HG03108 (cell line): ENCODE data around the gene AMOTL1.
"Not testable (repeated sequence)": the region's sequence is repeated elsewhere in the genome, so short reads cannot be mapped to it uniquely, and the experiment has no call there.

ENCODE experiments used
- ATAC-seq: cut with Tn5 transposase; IDR thresholded peaks from one replicate; pipeline ENCODE4 v1.9.1; 2021; ENCODE audit warnings: moderate library complexity; ENCODE audit not compliant: unreplicated experiment

AMOTL1 gene

DNA sequence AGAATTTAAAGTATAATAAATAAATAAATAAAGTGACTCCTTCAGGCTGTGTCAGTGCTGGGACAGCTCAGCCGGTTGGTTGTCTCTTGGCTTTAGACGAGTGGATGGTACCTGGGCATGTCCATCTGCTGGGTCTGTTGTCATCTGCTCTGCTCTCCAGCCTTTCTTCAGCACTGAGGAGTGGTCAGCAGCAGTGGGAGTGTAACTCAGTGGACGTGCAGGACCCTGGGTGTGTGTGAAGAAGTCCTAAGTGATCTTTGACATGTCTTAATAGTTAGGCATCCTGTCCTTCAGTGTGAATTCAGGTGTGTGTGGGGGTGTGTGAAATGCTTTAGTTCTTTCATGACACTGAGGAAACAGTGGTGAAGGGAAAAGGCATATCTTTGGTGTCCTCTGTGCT, 24.3 kb downstream of the AMOTL1 start:
- ATAC-seq = no peak

DNA sequence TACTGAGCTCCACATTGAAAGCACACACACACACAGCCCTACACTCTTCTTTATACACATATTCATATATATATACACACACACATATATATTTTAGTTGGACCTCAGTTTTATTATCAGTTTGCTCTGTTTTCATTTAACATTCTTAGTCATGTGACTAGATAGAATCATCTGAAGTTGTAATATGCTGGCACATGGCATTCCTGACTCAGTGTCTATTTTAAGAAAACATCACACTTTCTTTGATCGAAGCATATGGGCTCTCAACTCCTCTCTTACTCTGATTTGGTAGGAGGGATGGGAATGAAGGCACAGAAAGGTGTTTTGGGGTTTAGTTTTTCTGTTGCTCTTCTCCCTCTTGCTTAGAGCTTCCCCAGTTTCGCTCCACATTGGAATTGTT, 24.8 kb downstream of the AMOTL1 start:
- ATAC-seq = no peak

DNA sequence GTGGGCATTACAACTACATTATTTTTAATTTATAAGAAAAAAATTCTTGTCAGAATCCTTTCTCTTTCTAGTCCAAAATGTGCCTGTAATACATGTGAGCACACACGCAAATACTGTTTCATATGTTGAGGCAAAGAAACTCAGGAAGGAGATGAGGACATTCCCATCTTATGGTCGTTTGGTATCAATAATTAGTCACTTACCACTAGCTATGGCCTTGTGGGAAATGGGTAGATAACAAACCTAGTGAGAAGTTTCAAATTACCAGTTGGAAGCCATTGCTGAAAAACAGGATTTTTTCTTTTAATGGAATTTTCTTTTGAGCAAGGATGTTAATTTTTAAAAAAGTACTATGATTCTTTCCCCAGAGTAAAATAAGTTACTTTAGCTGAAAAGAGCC, 25.7 kb downstream of the AMOTL1 start:
- no peak for ATAC-seq

DNA sequence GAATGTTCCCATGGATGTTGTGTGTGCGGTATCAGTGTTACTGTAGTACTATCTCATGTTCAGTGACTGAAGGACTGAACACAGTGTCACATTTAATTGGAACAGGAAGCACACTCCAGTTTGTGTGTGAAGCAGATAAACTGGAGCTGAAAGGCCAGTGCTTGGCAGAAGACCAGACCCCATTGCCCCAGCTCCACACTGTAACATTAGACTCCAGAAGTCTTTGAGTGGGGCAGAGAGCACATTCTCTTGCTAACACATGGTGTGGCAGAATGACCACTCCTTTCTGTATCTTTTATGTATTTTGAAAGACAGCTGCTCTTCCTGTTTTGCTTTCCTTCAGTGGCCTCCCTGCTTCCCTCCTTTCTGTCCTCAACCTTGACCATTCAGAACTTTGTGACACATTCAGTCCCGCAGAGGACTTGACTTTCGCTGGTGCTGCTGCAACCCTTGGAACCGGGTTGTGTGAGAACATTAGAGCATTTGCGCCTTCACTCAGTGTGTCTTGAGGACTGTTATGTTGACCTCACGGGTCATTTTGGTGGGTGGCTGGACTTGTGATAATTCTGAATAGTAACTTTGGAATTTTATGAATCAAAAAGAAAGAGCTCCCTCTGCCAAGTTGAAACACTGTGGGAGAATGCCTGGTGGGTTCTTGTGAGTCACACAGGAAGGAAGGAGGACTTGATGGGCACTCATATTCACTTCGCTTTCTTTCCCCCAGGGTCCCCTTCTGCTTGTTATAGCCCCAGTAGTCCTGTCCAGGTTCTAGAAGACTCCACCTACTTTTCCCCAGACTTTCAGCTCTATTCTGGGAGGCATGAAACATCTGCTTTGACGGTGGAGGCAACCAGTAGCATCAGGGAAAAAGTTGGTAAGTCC, 26.4 kb downstream of the AMOTL1 start:
- no peak for ATAC-seq

DNA sequence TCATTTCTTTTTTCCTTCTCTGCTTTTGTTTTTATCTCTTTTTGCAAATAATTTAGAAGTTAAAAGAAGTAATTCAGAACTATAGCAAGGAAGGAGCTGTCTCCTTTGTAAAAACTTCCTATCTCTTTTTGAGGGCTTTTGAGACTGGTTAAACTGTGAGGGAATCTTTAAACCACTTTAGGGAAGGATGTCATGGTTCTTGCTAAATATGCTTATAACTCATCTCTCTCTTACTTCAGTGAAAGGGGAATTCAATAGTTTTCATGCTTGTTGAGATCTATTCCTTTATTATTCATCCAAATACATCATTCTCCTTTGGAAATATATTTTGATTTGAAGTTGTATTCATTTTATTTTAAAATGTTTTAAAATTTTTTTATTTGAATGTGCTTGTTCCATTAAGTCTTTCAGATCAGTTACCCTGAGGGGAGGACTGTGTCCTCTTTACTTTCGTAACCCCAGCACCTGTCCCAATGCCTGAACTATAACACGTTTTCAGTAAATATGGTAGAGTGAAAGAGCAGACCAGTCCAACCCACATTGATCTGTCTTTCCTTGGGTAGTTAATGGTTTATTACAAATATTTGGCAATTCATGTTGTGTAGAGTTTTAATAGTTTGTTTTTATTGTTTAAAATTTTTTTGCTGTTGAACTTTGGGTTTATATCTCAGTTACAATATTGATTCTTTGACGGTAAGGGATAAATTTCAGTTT, 27.5 kb downstream of the AMOTL1 start:
- ATAC-seq = no peak

DNA sequence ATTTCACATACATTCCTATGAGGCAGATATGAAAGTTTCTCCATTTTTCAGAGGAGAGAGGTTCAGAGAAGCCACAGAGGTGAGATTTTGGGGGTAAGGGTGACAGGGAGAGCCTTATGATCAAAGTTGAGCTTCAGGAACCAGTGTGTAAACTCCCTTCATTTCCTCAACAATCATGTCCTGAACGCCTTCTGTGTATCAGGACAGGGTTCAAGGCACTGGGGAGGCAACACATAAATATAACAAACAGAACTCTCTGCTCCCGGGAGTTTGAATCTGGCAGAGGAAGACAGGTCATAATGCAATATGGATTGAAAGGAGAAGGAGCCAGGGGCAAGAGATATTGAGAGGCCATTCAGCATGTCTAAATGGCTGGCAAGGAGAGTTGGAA, 28.0 kb downstream of the AMOTL1 start:
- no peak for ATAC-seq

DNA sequence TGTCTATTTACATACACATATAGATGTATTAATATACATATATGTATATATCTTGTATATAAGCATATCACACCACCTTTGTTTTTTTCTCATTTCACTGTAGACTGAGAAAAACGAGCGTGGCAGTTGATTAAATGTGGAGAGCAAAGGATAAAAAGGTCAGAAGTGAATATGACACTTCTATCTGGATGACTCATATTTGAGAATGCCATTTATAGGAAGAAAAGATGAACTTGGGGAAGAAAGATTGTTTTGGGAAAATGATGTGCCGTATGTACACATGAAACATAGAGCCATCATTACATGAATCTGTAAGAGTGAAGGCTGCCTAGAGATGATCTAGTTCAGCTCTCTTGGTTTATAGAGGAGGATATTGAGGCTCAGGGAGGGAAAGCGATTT, 28.7 kb downstream of the AMOTL1 start:
- no peak for ATAC-seq

DNA sequence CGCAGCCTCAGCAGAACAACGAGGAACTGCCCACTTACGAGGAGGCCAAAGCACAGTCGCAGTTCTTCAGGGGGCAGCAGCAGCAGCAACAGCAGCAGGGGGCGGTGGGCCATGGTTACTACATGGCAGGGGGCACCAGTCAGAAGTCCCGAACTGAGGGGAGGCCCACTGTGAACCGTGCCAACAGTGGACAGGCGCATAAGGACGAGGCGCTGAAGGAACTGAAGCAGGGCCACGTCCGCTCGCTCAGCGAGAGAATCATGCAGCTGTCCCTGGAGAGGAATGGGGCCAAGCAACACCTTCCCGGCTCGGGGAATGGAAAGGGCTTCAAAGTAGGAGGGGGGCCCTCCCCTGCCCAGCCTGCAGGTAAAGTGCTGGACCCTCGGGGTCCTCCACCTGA, 31.6 kb downstream of the AMOTL1 start:
- ATAC-seq = no peak

DNA sequence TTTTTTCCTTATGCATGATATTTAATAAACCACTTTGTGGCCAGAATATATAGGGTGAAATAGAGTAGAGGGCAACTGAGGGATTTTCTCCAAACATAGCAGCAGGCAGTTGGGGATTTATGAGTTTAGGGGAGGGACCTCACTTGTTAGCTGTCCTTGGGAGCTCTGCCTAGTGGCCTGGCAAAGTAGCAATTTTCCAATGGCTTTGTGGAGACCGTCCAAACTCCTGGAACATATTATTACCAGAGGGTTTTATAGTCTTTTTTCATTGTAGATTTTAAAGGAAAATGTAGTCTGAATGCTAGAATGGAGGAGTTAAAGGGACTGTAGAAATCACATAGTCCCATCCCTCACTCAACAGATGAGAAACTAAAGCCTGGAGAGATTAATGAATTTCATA, 32.3 kb downstream of the AMOTL1 start:
- ATAC-seq = no peak

DNA sequence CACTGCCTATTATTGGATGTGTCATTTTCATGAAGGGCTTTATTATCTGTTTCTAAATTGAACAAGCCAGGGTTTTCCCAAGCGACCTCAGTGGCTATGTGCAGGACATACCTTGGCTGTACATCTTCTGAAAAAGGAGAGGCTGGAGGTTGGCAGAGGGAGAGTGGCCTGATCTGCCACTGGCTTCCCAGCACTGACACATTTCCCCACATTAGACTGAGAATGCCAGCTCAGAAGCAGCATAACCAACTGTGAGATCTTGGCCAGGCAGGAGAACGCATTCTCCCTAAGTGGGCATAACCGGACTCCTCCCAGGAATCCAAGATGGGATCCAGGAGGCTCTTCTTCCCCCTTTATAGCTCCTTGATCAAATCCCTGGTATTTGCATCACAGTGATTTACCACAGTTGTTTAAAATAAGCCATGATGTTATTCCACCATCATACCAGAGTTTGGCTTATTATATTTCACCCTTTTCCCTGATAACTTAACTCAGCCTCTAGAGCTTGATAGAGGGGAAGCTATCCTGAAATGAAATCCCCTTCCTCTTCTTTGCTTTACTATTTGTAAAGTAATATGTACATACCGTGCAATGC, 33.8 kb downstream of the AMOTL1 start:
- no peak for ATAC-seq

DNA sequence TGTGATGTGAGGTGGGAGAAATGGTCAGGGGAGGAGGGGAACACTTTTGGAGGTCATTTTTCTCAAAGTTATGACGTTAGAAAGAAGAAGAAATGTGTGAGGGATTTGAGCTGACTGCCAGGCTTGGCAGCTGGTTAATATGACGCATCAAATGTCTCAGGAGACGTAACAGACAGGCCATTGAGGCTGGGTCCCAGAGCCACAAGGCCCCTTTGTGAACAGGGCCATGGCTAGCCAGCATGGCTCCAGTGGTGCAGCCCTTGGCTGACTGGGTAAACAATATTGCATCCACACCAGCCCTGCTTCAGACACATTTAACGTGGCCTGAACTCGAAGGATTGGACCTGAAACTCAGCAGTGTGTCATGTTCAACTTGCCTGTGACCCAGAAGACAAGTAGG, 34.3 kb downstream of the AMOTL1 start:
- no peak for ATAC-seq

DNA sequence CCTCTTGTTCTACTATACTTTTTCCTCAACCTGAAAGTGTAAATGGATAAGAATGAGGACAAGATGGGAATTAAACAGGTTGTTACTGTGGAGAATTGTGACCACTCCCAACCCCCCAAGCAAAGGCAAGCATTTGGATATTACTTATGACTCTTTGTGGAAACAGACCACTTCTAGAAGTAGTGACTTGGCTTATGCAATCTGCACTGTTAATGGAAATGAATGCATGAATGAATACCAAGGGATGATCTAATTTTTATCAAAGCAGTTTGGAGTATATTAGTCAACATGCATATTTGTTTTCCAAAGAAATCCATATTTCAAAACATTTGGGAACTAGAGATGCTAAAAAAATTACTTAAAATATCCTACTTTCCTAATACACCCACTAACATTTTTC, 35.3 kb downstream of the AMOTL1 start:
- no peak for ATAC-seq

DNA sequence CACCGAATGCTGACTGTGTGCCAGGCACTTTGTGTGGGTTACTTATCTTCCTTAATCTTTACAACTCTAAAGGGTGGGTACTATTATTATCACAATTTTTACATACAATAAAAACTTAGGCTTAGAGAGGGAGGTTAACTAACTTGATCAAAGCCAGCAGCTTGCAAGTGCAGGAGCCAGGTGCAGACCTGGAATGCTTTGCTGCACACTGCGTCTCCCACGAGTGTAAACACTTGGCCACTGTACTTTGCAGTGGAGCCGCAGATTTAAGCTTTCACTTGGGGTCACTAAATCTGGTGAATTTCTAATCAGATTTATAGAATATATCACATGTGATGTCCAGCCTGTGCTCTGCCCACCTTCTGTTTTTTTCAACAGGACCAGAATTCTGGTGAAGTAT, 36.7 kb downstream of the AMOTL1 start:
- no peak for ATAC-seq

DNA sequence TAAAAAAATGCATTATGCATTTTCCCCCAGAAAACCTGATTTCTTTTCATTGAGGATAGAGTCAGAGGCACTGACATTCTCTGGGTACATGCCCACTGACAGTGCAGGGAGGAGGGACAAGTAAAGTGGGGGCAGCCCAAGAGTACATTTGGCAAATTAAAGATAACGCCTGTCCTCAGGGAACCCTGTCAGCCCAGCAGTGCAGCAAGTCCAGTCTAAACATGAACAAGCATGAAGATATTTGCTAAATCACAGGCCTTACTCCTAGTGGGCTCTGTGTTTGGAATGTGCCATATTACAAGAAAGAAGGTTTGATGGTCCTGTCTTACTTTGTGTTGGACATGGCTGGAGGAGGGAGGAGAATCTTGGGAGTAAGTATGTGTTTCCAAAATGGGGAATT, 37.9 kb downstream of the AMOTL1 start:
- ATAC-seq = no peak

DNA sequence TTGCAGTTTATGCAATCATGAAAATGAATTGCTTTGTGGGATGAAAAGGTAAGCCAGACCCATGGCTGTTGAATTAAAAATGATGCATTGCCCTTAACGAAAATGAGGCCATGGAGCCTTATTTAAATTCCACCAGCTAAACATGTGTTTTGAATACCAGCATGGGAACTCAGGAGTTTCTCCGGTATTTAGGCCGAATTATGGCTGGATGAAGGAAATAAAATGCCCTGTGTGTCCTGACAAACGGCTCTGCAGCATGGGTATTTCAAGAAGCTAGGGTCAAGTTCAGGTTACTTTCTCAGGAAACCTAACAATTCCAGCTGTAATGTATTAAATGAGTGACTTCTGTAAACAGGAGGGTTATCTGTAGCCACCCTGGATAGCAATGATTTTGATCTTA, 38.3 kb downstream of the AMOTL1 start:
- ATAC-seq = no peak

DNA sequence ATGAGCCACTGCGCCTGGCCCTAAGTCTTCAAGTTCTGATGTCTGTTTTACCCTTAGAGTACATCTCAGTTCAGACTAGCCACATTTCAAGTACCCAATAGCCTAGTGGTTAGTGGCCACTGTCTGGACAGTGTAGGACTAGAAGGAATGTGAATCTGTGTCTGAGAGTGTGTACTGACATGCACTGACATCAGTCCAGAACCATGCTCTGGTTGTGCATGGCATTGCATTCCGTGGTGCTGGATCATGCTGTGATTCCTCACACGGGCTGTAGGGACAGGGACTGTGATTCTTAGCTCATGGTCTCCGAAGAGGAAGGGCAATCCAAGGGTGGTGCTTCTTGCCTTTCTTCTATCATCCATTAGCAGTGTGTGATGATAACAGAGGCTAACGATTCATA, 41.1 kb downstream of the AMOTL1 start:
- no peak for ATAC-seq

DNA sequence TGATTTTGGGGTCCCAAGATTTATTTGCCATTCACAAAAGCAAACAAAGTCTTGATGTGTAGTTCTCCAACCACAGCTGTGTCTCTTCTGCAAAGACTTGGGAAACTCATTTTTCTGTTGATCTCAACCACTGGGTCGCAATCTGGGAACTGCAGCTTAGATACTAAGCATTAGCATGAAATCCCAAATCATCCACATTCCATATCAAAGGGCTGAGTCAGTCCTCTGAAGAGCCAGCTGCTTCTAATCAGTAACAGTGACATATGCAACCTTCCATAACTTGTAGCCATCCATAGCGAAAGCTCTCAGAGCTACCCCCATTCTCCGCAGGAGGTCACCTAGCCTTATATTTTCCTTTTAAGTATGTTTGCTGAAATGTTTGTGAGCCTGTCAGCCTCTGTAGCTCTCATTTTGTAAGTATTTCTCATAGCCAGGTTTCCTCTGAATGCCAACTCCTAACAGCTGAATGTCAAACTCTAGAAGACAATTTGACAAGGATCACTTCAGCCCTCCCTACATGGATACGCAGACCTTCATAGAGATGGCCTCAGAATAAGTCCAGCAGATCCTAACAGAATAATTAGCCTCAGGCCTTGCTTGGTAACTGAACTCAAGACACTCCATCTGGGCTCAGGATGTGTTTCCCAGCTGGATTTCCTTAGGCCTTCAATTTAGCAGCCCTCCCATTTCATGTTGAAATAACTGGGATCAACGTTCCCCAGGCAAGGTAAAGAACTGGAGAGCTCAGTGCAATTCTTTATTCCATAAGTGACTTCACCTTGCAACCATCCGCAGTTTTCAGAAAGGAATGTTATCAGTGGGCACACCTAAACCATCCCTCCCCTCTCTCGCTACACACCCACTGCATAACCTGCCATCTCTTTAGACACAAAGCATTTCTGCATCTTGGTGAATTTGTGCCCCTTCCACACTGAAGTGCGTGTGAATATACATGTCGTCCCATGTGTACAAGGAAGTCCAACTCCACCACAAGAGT, 44.9 kb downstream of the AMOTL1 start:
- not testable (repeated sequence) for ATAC-seq

DNA sequence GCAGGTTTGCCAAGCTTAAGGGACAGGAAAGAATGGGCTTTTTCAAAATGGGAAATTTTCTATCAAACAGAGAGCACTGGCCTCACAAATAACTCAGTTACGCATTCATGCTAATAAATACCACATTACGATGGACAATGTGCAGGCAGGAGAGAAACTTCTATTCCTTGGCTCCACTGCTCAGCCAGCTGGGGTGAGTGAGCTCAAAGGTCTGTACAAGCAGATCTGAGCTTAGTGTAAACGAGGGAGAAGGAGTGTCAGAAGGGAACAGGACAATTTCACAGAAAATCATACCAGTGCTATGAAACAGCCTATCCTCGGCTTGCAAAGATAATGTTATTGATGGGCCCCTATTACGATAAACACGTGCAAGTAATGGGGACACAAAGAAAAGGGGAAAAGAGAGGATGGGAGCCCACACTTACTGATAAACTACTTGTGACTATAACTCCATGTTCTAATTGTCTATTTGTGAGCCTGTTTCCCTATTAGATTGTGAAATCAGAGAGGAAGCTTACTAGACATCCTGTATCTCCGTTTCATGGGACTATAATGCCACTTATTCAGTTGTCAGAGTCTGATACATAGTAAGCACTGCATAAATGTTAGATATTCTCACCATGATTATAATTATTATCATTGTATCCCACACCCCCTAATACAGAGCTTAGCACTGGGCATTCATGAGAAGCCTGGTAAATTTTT, 46.3 kb downstream of the AMOTL1 start:
- no peak for ATAC-seq

DNA sequence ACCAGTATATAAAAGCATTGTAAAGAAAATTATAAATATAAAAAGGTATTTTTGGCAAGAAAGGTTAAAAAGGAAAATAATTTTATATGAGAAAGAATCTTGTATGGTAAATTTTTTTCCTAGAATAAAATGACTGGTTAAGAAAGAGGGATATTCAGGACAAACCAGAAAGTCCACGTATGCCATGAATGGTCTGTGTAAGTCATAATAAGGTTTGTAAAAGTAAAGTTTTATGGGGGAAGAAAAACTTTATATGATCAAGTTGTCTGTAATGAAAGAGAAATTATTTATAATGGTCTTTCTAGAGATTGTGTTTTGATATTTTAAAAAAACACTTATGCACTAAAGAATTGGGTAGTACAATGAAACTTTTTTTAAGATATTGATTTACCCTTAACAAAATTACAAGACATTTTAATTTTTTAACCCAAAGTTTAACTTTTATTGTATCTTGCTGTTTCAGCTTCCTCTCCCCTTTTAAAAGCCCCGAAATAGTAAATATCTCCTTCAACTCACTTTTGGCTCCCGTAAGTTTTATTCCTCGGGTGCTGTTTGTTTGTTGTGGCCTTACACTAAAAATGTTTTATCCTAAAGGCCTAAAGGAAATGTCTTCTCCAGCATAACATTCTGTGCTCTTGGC, 47.7 kb downstream of the AMOTL1 start:
- no peak for ATAC-seq

DNA sequence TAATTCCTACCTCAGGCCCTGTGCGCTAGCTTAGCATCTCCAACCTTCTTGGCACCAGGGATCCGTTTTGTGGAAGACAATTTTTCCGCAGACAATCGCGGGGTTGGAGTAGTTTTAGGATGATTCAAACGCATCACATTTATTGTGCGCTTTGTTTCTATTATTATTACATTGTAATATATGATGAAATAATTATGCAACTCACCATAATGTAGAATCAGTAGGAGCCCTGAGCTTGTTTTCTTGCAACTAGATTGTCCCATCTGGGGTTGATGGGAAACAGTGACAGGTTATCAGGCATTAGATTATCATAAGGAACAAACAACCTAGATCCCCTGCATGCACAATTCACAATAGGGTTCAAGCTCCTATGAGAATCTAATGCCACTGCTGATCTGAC, 52.3 kb downstream of the AMOTL1 start:
- ATAC-seq = no peak
